ENCODE results near the gene DDX4.

Gene DDX4

GRCh38 chr5:55823151-55823796 is 85.4 kb downstream of the DDX4 start:
- Histone ChIP-seq H3K4me3 (ENCODE audit: insufficient read depth in 1 of 2, low read depth in 1 of 2, low read length in 2 of 2) (no peak overlapping the region), H4K91ac (ENCODE audit: low read length) (no peak overlapping the region), H2AK5ac (ENCODE audit: low read length, severe bottlenecking) (no peak overlapping the region), H3K9ac (ENCODE audit: low read length) (no peak overlapping the region), H3K4me2 (ENCODE audit: low read length, poor library complexity, severe bottlenecking) (no peak overlapping the region), H2BK12ac (ENCODE audit: low read length in 2 of 2) (no peak overlapping the region), H2AFZ (ENCODE audit: low read depth, low read length) (no peak overlapping the region), H3K27ac (ENCODE audit: low read length, poor library complexity, severe bottlenecking) (no peak overlapping the region), H2BK15ac (ENCODE audit: low read depth, poor library complexity, severe bottlenecking) (no peak overlapping the region), H3K9me3 (ENCODE audit: control insufficient read depth, low read length) (no peaks in the 10 kb centered on the region), H3K36me3 (ENCODE audit: control insufficient read depth in 1 of 2, insufficient read depth in 2 of 2, low read depth in 1 of 2, low read length in 2 of 2) (no peaks in the 10 kb centered on the region), H3K27me3 (ENCODE audit: control insufficient read depth in 1 of 2, insufficient read depth in 1 of 2, low read length in 2 of 2) (peaks cover 0 to 7% of the 10 kb centered on the region in 2 experiments), H3K4me1 (ENCODE audit: control insufficient read depth, insufficient read depth, low read depth, low read length) (no peaks in the 10 kb centered on the region), H4K8ac (ENCODE audit: low read length) (no peak overlapping the region), H3K14ac (ENCODE audit: low read length in 2 of 2) (no peak overlapping the region), H3K18ac (ENCODE audit: low read depth in 1 of 2, low read length in 2 of 2) (no peak overlapping the region), H2BK120ac (ENCODE audit: low read depth, low read length) (no peak overlapping the region), H2BK5ac (ENCODE audit: low read depth, low read length, poor library complexity, severe bottlenecking) (no peak overlapping the region), H3K79me1 (replicated peaks; ENCODE audit: low read length, poor library complexity, severe bottlenecking) (no peaks in the 10 kb centered on the region), H3K23ac (ENCODE audit: low read length in 2 of 2) (no peak overlapping the region), H3K4ac (ENCODE audit: low read depth in 1 of 2, low read length in 2 of 2) (no peak overlapping the region)
- no CpG with 5 or more reads among the region's 1 CpG for WGBS
- no peak for DNase-seq

GRCh38 chr5:55829956-55830355 is 92.1 kb downstream of the DDX4 start:
- no peak overlapping the region for H2BK5ac ChIP-seq (ENCODE audit: low read depth, low read length, poor library complexity, severe bottlenecking)
- no peaks in the 10 kb centered on the region for H3K27me3 ChIP-seq (ENCODE audit: control insufficient read depth in 1 of 2, insufficient read depth in 1 of 2, low read length in 2 of 2)
- no peaks in the 10 kb centered on the region for H3K36me3 ChIP-seq (ENCODE audit: control insufficient read depth in 1 of 2, insufficient read depth in 2 of 2, low read depth in 1 of 2, low read length in 2 of 2)
- no peak overlapping the region for H3K4me2 ChIP-seq (ENCODE audit: low read length, poor library complexity, severe bottlenecking)
- H2AFZ ChIP-seq (ENCODE audit: low read depth, low read length), result no peak overlapping the region
- H3K9me3 ChIP-seq (ENCODE audit: control insufficient read depth, low read length), result no peaks in the 10 kb centered on the region
- no peak for DNase-seq
- 88% methylated on average over 2 of the region's 3 CpGs for WGBS
- H2AK5ac ChIP-seq (ENCODE audit: low read length, severe bottlenecking), result no peak overlapping the region
- H3K4ac ChIP-seq (ENCODE audit: low read depth in 1 of 2, low read length in 2 of 2), result no peak overlapping the region
- no peak overlapping the region for H2BK12ac ChIP-seq (ENCODE audit: low read length in 2 of 2)
- no peak overlapping the region for H3K23ac ChIP-seq (ENCODE audit: low read length in 2 of 2)
- no peaks in the 10 kb centered on the region for H3K4me1 ChIP-seq (ENCODE audit: control insufficient read depth, insufficient read depth, low read depth, low read length)
- no peak overlapping the region for H4K8ac ChIP-seq (ENCODE audit: low read length)
- H3K27ac ChIP-seq (ENCODE audit: low read length, poor library complexity, severe bottlenecking), result no peak overlapping the region
- H3K9ac ChIP-seq (ENCODE audit: low read length), result no peak overlapping the region
- no peak overlapping the region for H2BK120ac ChIP-seq (ENCODE audit: low read depth, low read length)
- H3K14ac ChIP-seq (ENCODE audit: low read length in 2 of 2), result no peak overlapping the region
- H3K18ac ChIP-seq (ENCODE audit: low read depth in 1 of 2, low read length in 2 of 2), result no peak overlapping the region
- no peak overlapping the region for H2BK15ac ChIP-seq (ENCODE audit: low read depth, poor library complexity, severe bottlenecking)
- no peaks in the 10 kb centered on the region for H3K79me1 ChIP-seq (replicated peaks; ENCODE audit: low read length, poor library complexity, severe bottlenecking)
- no peak overlapping the region for H4K91ac ChIP-seq (ENCODE audit: low read length)
- H3K4me3 ChIP-seq (ENCODE audit: insufficient read depth in 1 of 2, low read depth in 1 of 2, low read length in 2 of 2), result no peak overlapping the region

- Histone ChIP-seq H3K27me3 (ENCODE audit: control insufficient read depth in 1 of 2, insufficient read depth in 1 of 2, low read length in 2 of 2) (no peaks in the 10 kb centered on the region), H2AK5ac (ENCODE audit: low read length, severe bottlenecking) (no peak overlapping the region), H2AFZ (ENCODE audit: low read depth, low read length) (no peak overlapping the region), H2BK12ac (ENCODE audit: low read length in 2 of 2) (no peak overlapping the region), H3K27ac (ENCODE audit: low read length, poor library complexity, severe bottlenecking) (no peak overlapping the region), H2BK5ac (ENCODE audit: low read depth, low read length, poor library complexity, severe bottlenecking) (no peak overlapping the region), H4K8ac (ENCODE audit: low read length) (no peak overlapping the region), H3K9me3 (ENCODE audit: control insufficient read depth, low read length) (no peaks in the 10 kb centered on the region), H3K14ac (ENCODE audit: low read length in 2 of 2) (no peak overlapping the region), H3K4me1 (ENCODE audit: control insufficient read depth, insufficient read depth, low read depth, low read length) (no peaks in the 10 kb centered on the region), H3K79me1 (replicated peaks; ENCODE audit: low read length, poor library complexity, severe bottlenecking) (no peaks in the 10 kb centered on the region), H4K91ac (ENCODE audit: low read length) (no peak overlapping the region), H3K18ac (ENCODE audit: low read depth in 1 of 2, low read length in 2 of 2) (no peak overlapping the region), H3K4ac (ENCODE audit: low read depth in 1 of 2, low read length in 2 of 2) (no peak overlapping the region), H3K4me3 (ENCODE audit: insufficient read depth in 1 of 2, low read depth in 1 of 2, low read length in 2 of 2) (no peak overlapping the region), H2BK15ac (ENCODE audit: low read depth, poor library complexity, severe bottlenecking) (no peak overlapping the region), H3K23ac (ENCODE audit: low read length in 2 of 2) (no peak overlapping the region), H2BK120ac (ENCODE audit: low read depth, low read length) (no peak overlapping the region), H3K9ac (ENCODE audit: low read length) (no peak overlapping the region), H3K4me2 (ENCODE audit: low read length, poor library complexity, severe bottlenecking) (no peak overlapping the region), H3K36me3 (ENCODE audit: control insufficient read depth in 1 of 2, insufficient read depth in 2 of 2, low read depth in 1 of 2, low read length in 2 of 2) (no peaks in the 10 kb centered on the region)
- no peak for DNase-seq
- 99% methylated on average over 17 of the region's 17 CpGs for WGBS
Measured at GRCh38 chr5:55832446-55832845, 94.6 kb downstream of the DDX4 start.

GRCh38 chr5:55836191-55836590 is 98.3 kb downstream of the DDX4 start:
- Histone ChIP-seq H4K91ac (ENCODE audit: low read length) (no peak overlapping the region), H3K14ac (ENCODE audit: low read length in 2 of 2) (no peak overlapping the region), H3K4me3 (ENCODE audit: insufficient read depth in 1 of 2, low read depth in 1 of 2, low read length in 2 of 2) (no peak overlapping the region), H3K9ac (ENCODE audit: low read length) (no peak overlapping the region), H2BK15ac (ENCODE audit: low read depth, poor library complexity, severe bottlenecking) (no peak overlapping the region), H3K4ac (ENCODE audit: low read depth in 1 of 2, low read length in 2 of 2) (no peak overlapping the region), H3K4me1 (ENCODE audit: control insufficient read depth, insufficient read depth, low read depth, low read length) (no peaks in the 10 kb centered on the region), H2BK12ac (ENCODE audit: low read length in 2 of 2) (no peak overlapping the region), H2BK5ac (ENCODE audit: low read depth, low read length, poor library complexity, severe bottlenecking) (no peak overlapping the region), H2AFZ (ENCODE audit: low read depth, low read length) (no peak overlapping the region), H3K27me3 (ENCODE audit: control insufficient read depth in 1 of 2, insufficient read depth in 1 of 2, low read length in 2 of 2) (peaks cover 0 to 3% of the 10 kb centered on the region in 2 experiments), H3K23ac (ENCODE audit: low read length in 2 of 2) (no peak overlapping the region), H3K27ac (ENCODE audit: low read length, poor library complexity, severe bottlenecking) (no peak overlapping the region), H2AK5ac (ENCODE audit: low read length, severe bottlenecking) (no peak overlapping the region), H3K36me3 (ENCODE audit: control insufficient read depth in 1 of 2, insufficient read depth in 2 of 2, low read depth in 1 of 2, low read length in 2 of 2) (no peaks in the 10 kb centered on the region), H3K79me1 (replicated peaks; ENCODE audit: low read length, poor library complexity, severe bottlenecking) (no peaks in the 10 kb centered on the region), H3K18ac (ENCODE audit: low read depth in 1 of 2, low read length in 2 of 2) (no peak overlapping the region), H4K8ac (ENCODE audit: low read length) (no peak overlapping the region), H2BK120ac (ENCODE audit: low read depth, low read length) (no peak overlapping the region), H3K4me2 (ENCODE audit: low read length, poor library complexity, severe bottlenecking) (no peak overlapping the region), H3K9me3 (ENCODE audit: control insufficient read depth, low read length) (no peaks in the 10 kb centered on the region)
- no CpG with 5 or more reads among the region's 1 CpG for WGBS
- DNase-seq, result no peak

All from mesenchymal stem cell (in vitro differentiated cells and primary cell).